Stimulated activated CD4-positive, alpha-beta T cell treated with anti-CD3 and anti-CD28 coated beads, Interleukin-4, amount 100 ng/mL, for 48 hours (primary cell): ENCODE results near the gene PLEKHM2.

Experiments
- DNase-seq, 2 donors: peaks; one replicate each; pipeline ENCODE4 v3.0.0-alpha.2; 2020; ENCODE audit warnings: low read depth in 2 of 2

Gene PLEKHM2

DNA sequence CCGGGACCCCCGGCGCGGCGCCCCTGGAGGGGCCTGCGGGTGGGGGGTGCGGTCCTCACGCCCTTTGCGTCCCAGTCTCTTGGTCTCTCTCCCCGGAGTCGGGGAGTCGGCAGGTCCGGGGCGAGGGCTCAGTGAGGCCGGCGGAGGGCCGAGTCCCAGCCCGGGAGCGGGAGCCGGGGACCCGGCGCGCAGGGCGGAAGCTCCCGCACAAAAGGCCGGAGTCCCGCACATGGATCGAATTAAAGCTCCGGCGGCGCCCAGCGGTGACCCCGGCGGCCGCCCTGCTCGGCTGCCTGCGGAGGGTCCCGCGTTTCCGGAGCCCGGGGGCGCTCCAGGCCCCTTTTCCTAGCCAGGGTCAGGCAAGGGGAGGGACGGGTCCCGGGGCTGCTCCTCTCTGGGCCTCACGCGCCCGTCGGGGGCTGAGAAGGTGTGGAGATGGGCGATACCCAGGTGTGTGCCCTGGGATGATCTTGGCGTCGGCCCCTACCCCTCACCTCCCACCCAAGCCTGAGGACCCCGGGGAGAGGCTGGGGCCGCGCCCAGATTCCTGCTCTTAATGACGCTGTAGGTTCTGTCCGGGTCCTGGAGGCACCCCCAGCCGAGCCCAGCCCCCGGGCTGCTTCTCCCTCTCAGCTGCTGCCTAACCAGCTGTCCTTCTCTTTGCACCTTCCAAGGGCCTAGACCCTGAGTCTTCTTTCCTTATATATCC is 75.0 kb downstream of the PLEKHM2 start:
- no peak for DNase-seq

DNA sequence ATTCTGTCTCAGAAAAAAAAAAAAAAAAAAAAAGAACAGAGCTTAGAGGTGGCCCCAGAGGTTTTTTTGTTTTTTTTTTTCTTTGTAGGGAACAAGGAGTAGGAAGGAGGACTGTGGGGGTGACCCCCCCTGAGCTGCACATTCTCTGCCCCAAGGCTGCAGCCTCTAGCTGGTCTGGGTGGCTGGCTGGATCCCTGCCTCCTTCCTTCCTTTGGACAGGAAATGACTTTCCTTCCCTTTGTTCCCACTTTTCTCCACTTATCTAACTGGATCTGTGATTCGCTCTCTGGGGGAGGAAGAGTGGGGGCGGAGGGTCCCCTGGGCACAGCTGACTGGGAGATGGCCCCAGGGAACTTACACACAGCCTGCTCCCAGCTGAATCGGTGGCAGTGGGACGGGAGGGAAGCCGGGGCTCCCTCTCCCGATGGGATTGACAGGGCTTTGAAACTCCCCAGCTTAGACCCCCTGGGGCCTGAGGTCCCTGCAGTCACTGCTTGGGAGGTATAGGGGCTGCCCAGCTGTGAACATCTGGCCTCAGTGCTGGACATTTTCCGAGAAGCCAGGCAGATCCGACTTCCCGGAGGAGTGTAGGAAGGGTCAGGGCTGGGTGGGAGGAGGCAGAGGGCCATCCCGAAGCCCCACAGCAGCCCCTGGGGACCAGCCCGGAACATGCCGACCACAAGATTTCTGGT is 76.5 kb downstream of the PLEKHM2 start:
- no peak for DNase-seq

DNA sequence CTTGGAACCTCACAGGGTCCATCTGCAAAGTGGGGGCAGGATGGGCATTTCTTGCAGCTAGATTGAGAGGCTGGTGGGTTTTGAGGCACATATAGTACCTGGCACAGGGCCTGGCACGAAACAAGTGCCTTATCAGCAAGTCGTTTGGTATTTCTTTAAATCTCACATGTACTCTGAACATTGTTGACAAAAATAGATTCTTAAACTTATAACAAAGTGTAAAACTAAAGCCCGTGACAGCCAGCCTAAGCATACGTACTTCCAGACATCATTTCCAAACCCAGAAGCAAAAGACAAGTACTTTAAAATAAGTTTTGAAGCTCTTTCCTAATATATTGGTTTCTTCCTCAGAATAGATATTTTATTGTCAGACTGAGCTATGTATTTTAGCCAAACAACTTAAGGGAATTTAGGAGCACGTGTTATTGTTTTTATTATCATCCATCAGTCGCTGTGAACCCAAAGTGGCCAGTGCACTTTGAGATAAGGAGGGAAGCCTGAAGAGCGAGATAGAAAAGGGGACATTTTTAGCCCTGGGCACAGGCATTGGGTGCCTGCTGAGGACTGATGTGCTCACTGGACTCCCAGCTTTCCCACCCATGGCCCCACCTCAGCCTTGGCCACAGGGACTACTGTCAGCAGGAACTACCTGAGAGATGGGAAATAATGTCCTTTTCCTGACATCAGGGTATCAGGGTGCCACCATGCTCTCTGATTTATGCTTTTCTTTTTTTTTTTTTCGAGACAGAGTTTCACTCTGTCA is 77.4 kb downstream of the PLEKHM2 start:
- DNase-seq = no peak

DNA sequence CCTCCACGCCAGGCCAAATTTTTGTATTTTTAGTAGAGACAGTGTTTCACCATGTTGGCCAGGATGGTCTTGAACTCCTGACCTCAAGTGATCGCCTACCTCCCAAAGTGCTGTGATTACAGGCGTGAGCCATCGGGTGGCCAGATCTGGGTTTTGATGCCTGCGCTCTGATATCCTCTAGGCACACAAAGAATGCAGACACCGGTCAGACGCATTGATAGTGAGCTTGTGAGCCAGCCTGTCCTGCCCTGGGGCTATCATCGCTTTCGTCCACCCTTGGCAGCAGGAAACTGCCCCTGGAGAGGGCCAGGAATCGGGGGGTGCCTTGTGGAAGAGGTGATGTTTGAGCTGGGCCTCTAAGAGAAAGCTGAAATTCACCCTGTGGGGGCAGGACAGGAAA is 78.4 kb downstream of the PLEKHM2 start:
- no peak for DNase-seq

DNA sequence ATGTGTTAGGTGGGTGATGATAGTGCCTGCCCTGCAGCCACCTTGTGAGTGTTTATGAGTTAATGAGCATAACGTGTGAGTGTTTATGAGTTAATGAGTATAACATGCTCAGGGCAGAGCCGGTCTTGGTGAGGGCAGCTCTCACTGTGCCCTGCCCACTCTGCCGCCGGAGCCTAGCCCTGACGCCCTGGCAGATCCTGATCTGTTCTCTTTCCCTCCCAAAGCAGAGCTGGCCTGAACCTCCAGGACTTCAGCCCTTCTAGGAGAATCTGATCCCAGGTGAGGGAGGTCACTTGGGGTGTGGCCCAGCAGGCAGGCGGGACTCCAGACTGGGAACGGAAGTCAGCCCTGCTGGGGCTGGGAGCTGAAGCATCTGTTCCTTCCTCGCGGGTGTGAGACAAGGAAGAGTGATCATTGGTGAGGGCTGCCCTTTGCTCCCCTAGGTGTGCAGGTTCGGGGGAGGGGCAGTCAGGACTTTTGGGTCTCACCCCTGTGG is 80.2 kb downstream of the PLEKHM2 start:
- DNase-seq = no peak

DNA sequence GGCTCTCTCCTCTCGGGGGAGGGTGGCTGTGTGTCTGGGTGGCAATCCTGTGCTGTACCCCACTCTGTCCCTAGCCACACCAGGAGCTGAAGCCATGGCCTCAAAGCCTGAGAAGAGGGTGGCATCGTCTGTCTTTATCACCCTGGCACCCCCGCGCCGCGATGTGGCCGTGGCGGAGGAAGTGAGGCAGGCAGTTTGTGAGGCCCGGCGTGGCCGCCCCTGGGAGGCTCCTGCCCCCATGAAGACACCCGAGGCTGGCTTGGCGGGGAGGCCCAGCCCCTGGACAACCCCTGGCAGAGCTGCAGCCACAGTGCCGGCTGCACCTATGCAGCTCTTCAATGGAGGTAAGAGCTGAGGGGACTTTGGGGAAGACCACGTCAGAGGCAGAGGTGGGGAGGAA is 80.8 kb downstream of the PLEKHM2 start:
- no peak for DNase-seq

DNA sequence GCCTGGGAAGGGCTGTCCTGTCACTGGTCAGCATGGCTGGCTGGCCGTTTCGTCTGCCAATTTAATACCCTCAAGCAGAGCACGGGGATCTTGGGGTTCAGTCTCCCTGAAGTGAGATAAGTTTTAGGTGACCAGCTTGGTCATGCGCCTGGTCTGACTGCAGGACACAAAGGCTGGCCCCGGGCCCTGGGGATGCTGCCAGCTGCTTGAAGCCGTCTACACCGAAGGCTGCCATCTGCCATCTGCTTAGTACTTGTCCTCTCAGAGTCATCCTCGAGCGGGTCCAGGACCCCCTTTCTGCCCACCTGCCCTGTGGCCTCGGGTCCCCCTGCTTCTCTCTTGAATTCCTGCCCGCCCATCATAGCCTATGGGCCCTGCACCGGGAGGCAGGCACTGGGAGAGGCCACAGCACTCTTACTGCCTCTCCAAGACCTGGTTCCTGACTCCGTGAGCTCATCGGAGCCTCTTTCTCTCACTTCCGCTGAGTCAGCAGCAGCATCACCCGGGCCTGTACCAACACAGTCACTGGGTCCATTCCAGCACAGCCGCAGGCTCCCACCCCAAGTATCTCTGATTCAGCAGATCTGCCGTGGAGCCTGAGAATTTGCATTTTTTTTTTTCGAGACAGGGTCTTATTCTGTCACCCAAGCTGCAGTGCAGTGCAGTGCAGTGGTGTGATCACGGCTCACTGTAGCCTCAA is 81.5 kb downstream of the PLEKHM2 start:
- no peak for DNase-seq

DNA sequence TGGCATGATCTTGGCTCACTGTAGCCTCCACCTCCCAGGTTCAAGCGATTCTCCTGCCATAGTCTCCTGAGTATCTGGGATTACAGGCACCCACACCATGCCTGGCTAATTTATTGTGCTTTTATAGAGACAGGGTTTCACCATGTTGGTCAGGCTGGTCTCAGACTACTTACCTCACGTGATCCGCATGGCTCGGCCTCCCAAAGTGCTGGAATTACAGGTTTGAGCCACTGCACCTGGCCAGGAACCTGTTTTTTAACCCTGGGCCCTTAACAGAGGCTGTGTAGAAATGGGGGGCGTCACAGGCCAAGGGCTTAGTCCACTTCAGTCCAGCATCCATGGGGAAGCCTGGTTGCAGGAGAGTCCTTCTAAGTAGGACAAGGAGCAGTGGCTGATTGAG is 83.8 kb downstream of the PLEKHM2 start:
- no peak for DNase-seq

DNA sequence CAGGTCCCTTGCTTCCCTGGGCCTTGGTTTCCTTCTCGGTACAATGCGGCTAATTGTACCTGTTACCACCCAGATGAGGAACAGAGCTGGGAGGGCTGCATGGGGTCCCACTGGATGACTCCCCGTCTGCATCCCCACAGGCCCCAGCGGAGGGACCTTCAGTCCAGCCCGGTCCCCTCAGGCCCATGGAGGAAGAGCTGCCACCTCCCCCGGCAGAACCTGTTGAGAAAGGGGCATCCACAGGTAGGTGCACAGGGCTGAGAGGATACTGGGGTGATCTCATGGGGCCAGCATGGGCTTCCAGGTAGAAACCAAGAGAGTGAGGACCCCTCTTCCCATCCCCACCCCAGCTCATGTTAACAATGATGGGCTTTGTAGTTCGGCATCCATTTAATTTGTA is 84.3 kb downstream of the PLEKHM2 start:
- no peak for DNase-seq

DNA sequence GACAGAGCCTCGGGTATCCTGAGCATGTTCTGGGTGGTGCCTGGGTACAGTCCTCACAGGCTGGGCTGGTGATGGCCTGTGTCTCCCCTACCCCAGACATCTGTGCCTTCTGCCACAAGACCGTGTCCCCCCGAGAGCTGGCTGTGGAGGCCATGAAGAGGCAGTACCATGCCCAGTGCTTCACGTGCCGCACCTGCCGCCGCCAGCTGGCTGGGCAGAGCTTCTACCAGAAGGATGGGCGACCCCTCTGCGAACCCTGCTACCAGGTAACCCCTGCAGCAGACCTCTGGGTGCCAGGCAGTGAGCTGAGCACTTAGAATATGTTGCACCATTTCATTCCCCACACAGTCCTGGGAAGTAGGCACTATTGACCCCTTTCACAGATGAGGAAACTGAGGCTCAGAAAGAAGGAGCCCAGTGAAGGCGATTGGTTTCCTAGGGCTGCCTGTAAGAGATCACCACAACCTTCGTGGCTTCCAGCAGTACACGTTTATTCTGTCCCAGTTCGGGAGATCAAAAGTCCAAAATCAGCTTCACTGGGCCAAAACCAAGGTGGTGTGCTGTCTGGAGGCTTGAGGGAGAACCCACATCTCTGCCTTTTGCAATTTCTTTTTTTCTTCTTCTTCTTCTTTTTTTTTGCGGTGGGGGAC is 86.3 kb downstream of the PLEKHM2 start:
- DNase-seq = no peak

DNA sequence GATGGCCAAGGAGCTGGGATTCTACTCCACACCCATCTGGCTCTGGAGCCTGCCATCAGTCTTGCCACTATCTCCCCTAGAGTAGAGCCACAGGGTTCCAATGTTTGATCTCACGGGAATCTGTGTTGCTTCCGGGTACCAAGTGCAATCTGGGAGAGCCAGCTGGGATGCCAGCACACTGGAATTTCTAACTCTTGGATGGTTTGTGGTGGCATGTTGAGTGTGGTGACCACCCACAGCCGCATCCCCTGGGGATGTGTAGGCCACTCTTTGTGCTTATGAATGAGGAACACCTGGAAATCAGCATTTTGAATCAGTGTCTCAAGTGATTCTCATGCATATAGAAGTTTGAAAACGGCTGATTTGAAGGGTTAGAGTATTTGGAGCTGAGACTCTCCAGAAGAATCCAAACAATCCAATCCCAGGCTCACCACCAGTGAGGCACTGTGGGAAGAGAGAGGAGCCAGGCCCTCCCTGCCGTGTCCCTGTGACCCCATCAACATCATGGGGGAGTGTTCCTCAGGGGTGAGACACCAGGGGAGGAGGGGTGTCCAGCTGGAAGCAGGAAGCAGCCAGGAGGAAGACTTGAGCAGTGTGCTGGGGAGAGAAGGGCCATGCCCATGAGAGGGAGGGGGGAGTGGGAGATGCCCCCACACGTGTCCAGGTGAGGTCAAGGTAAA is 87.9 kb downstream of the PLEKHM2 start:
- DNase-seq = no peak

DNA sequence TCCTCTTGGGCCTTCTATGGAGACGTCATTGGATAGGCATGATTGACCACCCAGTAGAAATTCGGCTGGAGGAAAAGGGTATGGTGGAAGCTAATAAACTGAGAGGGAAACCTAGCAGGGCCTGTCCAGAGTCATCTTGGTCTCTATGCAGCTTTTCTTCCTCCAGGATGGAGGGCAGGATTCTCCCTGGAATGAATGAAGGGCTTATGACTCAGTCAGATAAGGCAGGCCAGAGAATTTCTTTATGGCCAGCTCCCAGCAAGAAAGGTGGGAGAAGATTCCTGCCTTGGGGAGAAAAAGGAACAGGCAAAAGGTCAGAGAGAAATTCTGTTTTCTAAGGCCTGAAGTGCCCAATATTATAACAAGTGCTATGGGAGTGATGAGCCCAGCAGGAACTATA is 91.6 kb downstream of the PLEKHM2 start:
- no peak for DNase-seq

DNA sequence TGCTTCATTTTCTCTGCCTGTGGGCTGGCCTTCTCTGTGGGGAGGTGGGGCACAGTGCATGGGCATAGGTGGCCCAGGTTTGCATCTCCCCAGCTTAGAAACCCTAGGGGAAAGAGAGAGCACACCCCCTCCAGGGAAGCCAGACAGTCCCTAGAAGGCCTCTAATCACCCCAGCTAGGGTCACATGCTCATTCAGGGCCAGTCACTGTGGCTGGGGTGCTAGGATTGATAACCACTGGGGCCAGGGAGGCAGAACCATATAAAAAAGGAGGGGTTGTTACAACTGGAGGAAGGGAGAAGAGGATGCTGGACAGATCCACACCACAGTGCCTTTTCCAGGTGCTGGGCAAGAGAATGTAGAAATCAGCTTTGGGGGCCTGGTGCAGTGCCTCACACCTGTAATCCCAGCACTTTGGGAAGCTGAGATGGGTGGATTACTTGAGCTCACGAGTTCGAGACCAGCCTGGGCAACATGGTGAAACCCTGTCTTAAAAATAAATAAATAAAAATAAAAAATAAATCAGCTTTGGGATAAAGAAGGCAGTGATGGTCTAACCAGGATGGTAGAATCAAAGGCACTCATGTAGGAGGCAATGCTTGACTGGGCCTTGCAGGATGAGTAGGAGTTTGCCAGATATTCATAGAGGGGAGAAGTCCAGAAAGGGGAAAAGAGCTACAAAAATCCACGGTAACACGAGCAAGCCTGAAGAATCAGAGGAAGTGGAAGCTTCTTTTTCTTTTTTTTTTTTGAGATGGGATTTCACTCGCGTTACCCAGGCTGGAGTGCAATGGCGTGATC is 94.0 kb downstream of the PLEKHM2 start:
- no peak for DNase-seq
